NCI-H446 (cell line): Measurements from ENCODE around the gene PPP1R13B.
"Not testable (repeated sequence)": the region's sequence is repeated elsewhere in the genome, so short reads cannot be mapped to it uniquely, and the experiment has no call there.

ENCODE experiments used
- DNase-seq, 2 experiments: peaks; one replicate each; lab custom pipeline; 2025; lab: John Stamatoyannopoulos, UW

PPP1R13B gene

GRCh38 chr14:103698380-103699260 is 148.8 kb downstream of the PPP1R13B start:
- DNase-seq, result no peak

GRCh38 chr14:103697603-103698379 is 149.6 kb downstream of the PPP1R13B start:
- DNase-seq, result no peak

GRCh38 chr14:103697206-103697602 is 150.2 kb downstream of the PPP1R13B start:
- no peak for DNase-seq

- DNase-seq, result no peak
These were observed 150.8 kb downstream of the PPP1R13B start for GRCh38 chr14:103696466-103697071.

- no peak for DNase-seq
These were observed 151.3 kb downstream of the PPP1R13B start for GRCh38 chr14:103696070-103696402.

- no peak for DNase-seq
These were observed 151.9 kb downstream of the PPP1R13B start for GRCh38 chr14:103695296-103696069.

GRCh38 chr14:103694572-103695026 is 152.8 kb downstream of the PPP1R13B start:
- no peak for DNase-seq

- no peak for DNase-seq
These were observed 153.9 kb downstream of the PPP1R13B start for GRCh38 chr14:103693515-103693914.

GRCh38 chr14:103692871-103693270 is 154.5 kb downstream of the PPP1R13B start:
- no peak for DNase-seq

GRCh38 chr14:103692159-103692558 is 155.2 kb downstream of the PPP1R13B start:
- no peak for DNase-seq

GRCh38 chr14:103691655-103692054 is 155.7 kb downstream of the PPP1R13B start:
- DNase-seq, result not testable (repeated sequence)

GRCh38 chr14:103690332-103690731 is 157.0 kb downstream of the PPP1R13B start:
- DNase-seq, result no peak

GRCh38 chr14:103688906-103689902 is 158.2 kb downstream of the PPP1R13B start:
- no peak for DNase-seq

GRCh38 chr14:103688441-103688840 is 158.9 kb downstream of the PPP1R13B start:
- no peak for DNase-seq

GRCh38 chr14:103687712-103688111 is 159.7 kb downstream of the PPP1R13B start:
- DNase-seq, result no peak

GRCh38 chr14:103686831-103687485 is 160.4 kb downstream of the PPP1R13B start:
- DNase-seq, result no peak

- no peak for DNase-seq
These were observed 161.8 kb downstream of the PPP1R13B start for GRCh38 chr14:103685276-103686211.

- no peak for DNase-seq
These were observed 162.5 kb downstream of the PPP1R13B start for GRCh38 chr14:103684871-103685270.

- no peak for DNase-seq
These were observed 162.9 kb downstream of the PPP1R13B start for GRCh38 chr14:103684471-103684870.
